ENCODE measurements around the gene OLA1.

GRCh38 chr2:174281736-174282135 lies 33.4 kb upstream of the OLA1 start:
- TF ChIP-seq GATA2 (IDR thresholded peaks at IDR 0.05; ENCODE audit: low read depth, low read length), result no peak
- TF ChIP-seq GATA3 (IDR thresholded peaks at IDR 0.05; ENCODE audit: low read depth, low read length), result no peak
